Esophagus squamous epithelium (tissue), 5 donors: Measurements from ENCODE around the gene GULP1. TPM values are rescaled to one million over a fixed set of nuclear protein-coding genes. Genes with fewer than 3 reads are reported as not detected.

Source experiments
- DNase-seq: peaks from one replicate; lab custom pipeline; 2025; lab: John Stamatoyannopoulos, UW
- H3K27ac ChIP-seq, 4 donors: fragments of 200-600 bp; sonication (generic); one replicate each; pipeline ENCODE4 v1.5.1; 2016 to 2019; ENCODE audit warnings: mild to moderate bottlenecking in 1 of 4
- H3K27me3 ChIP-seq, 4 donors: fragments of 200-600 bp; sonication (generic); 1 replicate in 3 of 4; 2 replicates in 1 of 4; pipeline versions ENCODE4 v1.5.1 to v1.6.0; 2017 to 2021; ENCODE audit warnings: antibody characterized with exemption in 1 of 4
- H3K36me3 ChIP-seq, 3 donors: fragments of 200-600 bp; sonication (generic); one replicate each; pipeline ENCODE4 v1.5.1; 2016 to 2019
- H3K4me1 ChIP-seq, 3 donors: fragments of 200-600 bp; sonication (generic); one replicate each; pipeline ENCODE4 v1.5.1; 2017 to 2019
- H3K4me3 ChIP-seq, 4 donors: fragments of 200-600 bp; sonication (generic); 1 replicate in 3 of 4; 2 replicates in 1 of 4; pipeline ENCODE4 v1.5.1; 2016 to 2019; ENCODE audit warnings: mild to moderate bottlenecking in 2 of 4, moderate library complexity in 1 of 4
- H3K9me3 ChIP-seq, 3 donors: fragments of 200-600 bp; sonication (generic); one replicate each; pipeline ENCODE4 v1.5.1; 2016 to 2019
- CTCF ChIP-seq, 6 experiments: fragments of 450-650 bp in 4 of 6; fragments of 200-600 bp in 2 of 6; sonication (generic) in 2 of 6; IDR thresholded peaks; one replicate each; pipeline ENCODE4 v1.5.1; 2016 to 2019; ENCODE audit warnings: antibody characterized with exemption in 6 of 6, mild to moderate bottlenecking in 4 of 6, moderate library complexity in 4 of 6
- POLR2A ChIP-seq, 4 donors: fragments of 450-650 bp; IDR thresholded peaks; one replicate each; pipeline ENCODE4 v1.6.1; 2017; ENCODE audit warnings: antibody characterized with exemption in 4 of 4, mild to moderate bottlenecking in 4 of 4, moderate library complexity in 3 of 4
- WGBS, 2 donors: methylation state at CpG; one replicate each; pipeline ENCODE4 v1.1.5; 2018; 5-methylcytosine and 5-hydroxymethylcytosine counted together
- intact Hi-C: fragments of 100-400 bp; cut with DNase I; formaldehyde crosslinking; loops from one replicate; pipeline ENCODE4 v1.15.0; 2022
- total RNA-seq, 4 donors: library from RNA; depleted of rRNA; stranded (reverse); fragments of >200 nt; gene quantifications; one replicate each; pipeline ENCODE4 v1.1.0, GENCODE V29; 2016
- donor health status: DM: yes; HTN: yes; CAD: no.

GULP1 gene
- total RNA-seq, 4 donors from 2014 or later: 10.4 to 39.3 (median 24.2) TPM

- H3K27me3 ChIP-seq: no peaks in the 10 kb centered on the region
- no peaks in the 10 kb centered on the region for H3K36me3 ChIP-seq
- H3K4me3 ChIP-seq: no peak overlapping the region
- intact Hi-C loops: no loop called here
- 57 to 58% methylated on average over 3 of the region's 3 CpGs for WGBS, 2 donors
- DNase-seq: no peak
- TF ChIP-seq POLR2A (IDR thresholded peaks at IDR 0.05) (no peak), CTCF (IDR thresholded peaks at IDR 0.05) (no peak)
- H3K4me1 ChIP-seq: no peaks in the 10 kb centered on the region
- H3K27ac ChIP-seq: no peak overlapping the region
- no peaks in the 10 kb centered on the region for H3K9me3 ChIP-seq
These were observed 331.1 kb downstream of the GULP1 start for GRCh38 chr2:188622601-188623260.

DNA sequence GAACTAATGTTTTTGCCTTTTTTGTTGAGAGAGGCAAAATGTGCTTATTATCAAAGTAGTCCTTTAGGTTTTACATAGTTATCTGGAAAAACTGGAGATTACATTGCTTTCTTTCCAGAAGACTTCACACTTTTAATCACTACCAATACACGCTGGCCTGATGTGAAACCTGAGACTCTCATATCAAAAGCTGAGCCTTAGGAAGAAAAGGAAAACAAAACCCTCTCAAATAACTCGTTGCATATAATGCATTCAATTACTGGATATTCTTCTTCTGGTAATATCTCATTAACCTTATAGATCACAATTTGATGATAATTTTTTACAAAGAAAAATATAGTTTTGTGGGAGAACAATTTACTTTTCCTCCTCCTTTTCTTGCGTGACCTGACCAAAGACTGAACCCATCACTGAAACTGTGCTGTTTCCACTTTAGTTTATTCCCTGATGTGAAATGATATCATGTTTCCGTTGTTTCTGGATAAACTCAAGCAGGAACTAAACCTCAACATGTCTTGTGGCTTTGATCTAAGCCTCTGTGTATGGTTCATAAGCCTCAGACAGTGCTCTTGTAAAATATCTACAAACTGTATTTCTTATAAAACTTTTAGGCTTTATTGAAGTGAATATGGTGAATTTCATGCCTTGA lies 332.4 kb downstream of the GULP1 start:
- 34 to 42% methylated on average over 4 of the region's 4 CpGs for WGBS, 2 donors
- no peaks in the 10 kb centered on the region for H3K9me3 ChIP-seq
- H3K36me3 ChIP-seq: no peaks in the 10 kb centered on the region
- no peak overlapping the region for H3K27ac ChIP-seq
- H3K4me3 ChIP-seq: no peak overlapping the region
- no peak for DNase-seq
- H3K4me1 ChIP-seq: peaks cover 0 to 3% (median under 1%) of the 10 kb centered on the region in 3 donors
- TF ChIP-seq CTCF (IDR thresholded peaks at IDR 0.05): no peak
- TF ChIP-seq POLR2A (IDR thresholded peaks at IDR 0.05): no peak
- intact Hi-C loops: no loop called here
- H3K27me3 ChIP-seq: no peaks in the 10 kb centered on the region

GRCh38 chr2:188627471-188627870 lies 335.8 kb downstream of the GULP1 start:
- no peak overlapping the region for H3K27ac ChIP-seq
- intact Hi-C loops: no loop called here
- 71 to 79% methylated on average over 3 of the region's 3 CpGs for WGBS, 2 donors

DNA sequence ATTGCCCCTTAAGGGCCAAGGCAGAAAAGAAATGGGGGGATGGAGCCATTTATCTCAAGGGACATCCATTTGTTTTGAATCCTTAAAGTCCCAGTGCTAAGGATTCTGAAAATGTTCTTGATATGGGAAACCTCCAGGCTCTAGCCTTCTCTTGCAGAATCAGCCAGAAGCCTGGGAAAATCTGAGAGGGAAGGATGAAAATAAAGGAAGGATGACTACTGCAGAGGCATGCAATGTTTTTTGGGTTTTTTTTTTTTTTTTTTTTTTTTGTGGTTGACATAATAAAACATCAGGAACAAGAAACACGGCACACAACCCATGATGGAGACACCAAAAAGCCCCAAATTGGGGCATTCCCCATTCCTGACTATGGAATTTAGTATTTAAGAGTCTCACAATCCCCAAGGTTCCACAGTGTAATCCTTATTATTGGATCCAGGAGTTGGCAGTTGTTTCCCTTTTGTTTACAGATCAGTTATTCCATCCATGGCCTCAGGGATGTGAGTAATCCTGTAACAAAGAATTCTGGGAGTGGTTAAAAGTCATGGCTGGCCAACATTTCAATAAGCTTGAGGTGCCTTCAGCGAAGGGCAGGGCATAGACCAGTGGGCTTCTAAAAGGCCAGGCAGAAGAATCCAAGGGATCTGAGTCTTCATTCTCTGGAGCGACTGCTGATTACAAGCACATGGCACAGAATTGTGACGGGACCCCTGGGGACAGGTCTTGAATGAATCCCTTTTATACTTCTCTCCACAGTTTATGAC lies 337.5 kb downstream of the GULP1 start:
- WGBS, 2 donors: 37 to 50% methylated on average over 4 of the region's 4 CpGs

More at GRCh38 chr2:188627471-188627870, 335.8 kb downstream of the GULP1 start:
- no peaks in the 10 kb centered on the region for H3K9me3 ChIP-seq
- TF ChIP-seq CTCF (IDR thresholded peaks at IDR 0.05) (no peak), POLR2A (IDR thresholded peaks at IDR 0.05) (no peak)
- H3K4me3 ChIP-seq: no peak overlapping the region
- no peaks in the 10 kb centered on the region for H3K27me3 ChIP-seq
- no peak for DNase-seq
- H3K36me3 ChIP-seq: no peaks in the 10 kb centered on the region
- peaks cover 5 to 14% (median 13%) of the 10 kb centered on the region in 3 donors for H3K4me1 ChIP-seq

More for the DNA sequence above, 337.5 kb downstream of the GULP1 start:
- H3K27ac ChIP-seq: peak overlapping the region in 1 of 4 donors; percentile 31
- no peaks in the 10 kb centered on the region for H3K9me3 ChIP-seq
- no peak overlapping the region for H3K4me3 ChIP-seq
- intact Hi-C loops: no loop called here
- peaks cover 5 to 14% (median 13%) of the 10 kb centered on the region in 3 donors for H3K4me1 ChIP-seq
- DNase-seq: no peak
- H3K36me3 ChIP-seq: no peaks in the 10 kb centered on the region
- TF ChIP-seq POLR2A (IDR thresholded peaks at IDR 0.05) (no peak), CTCF (IDR thresholded peaks at IDR 0.05) (no peak)
- H3K27me3 ChIP-seq: no peaks in the 10 kb centered on the region
